HL-60/S4 treated with retinoic acid at 250 ng/mL for 4 days and 3 days (cell line): ENCODE measurements around the gene MVK.
"Not testable (repeated sequence)": the region's sequence is repeated elsewhere in the genome, so short reads cannot be mapped to it uniquely, and the experiment has no call there.

Experiments
- in situ Hi-C: fragments of 300-500 bp; cut with MboI; formaldehyde crosslinking; loops from 2 replicates; pipeline ENCODE4 v1.7.0; 2022; ENCODE audit warnings: low sequenced_read_pairs

MVK gene

GRCh38 chr12:109588461-109589239 lies 15.1 kb downstream of the MVK start:
- in situ Hi-C loops: no loop called here

GRCh38 chr12:109589240-109589590 lies 15.6 kb downstream of the MVK start:
- in situ Hi-C loops: no loop called here

- in situ Hi-C loops: no loop called here
These were observed 16.2 kb downstream of the MVK start for GRCh38 chr12:109589691-109590245.

- in situ Hi-C loops: no loop called here
These were observed 17.0 kb downstream of the MVK start for GRCh38 chr12:109590566-109590965.

GRCh38 chr12:109591041-109591440 lies 17.4 kb downstream of the MVK start:
- in situ Hi-C loops: no loop called here

- in situ Hi-C loops: no loop called here
These were observed 18.8 kb downstream of the MVK start for GRCh38 chr12:109592195-109592904.

- in situ Hi-C loops: no loop called here
These were observed 19.3 kb downstream of the MVK start for GRCh38 chr12:109592905-109593272.

- in situ Hi-C loops: no loop called here
These were observed 21.1 kb downstream of the MVK start for GRCh38 chr12:109594556-109595317.

- in situ Hi-C loops: no loop called here
These were observed 21.8 kb downstream of the MVK start for GRCh38 chr12:109595321-109595902.

- in situ Hi-C loops: no loop called here
These were observed 23.0 kb downstream of the MVK start for GRCh38 chr12:109596418-109597244.

- in situ Hi-C loops: no loop called here
These were observed 23.8 kb downstream of the MVK start for GRCh38 chr12:109597414-109597794.

GRCh38 chr12:109597795-109598427 lies 24.3 kb downstream of the MVK start:
- in situ Hi-C loops: no loop called here

GRCh38 chr12:109598428-109598854 lies 24.8 kb downstream of the MVK start:
- in situ Hi-C loops: no loop called here

GRCh38 chr12:109599087-109599486 lies 25.5 kb downstream of the MVK start:
- in situ Hi-C loops: no loop called here

- in situ Hi-C loops: no loop called here
These were observed 26.9 kb downstream of the MVK start for GRCh38 chr12:109600481-109600880.

GRCh38 chr12:109600995-109601394 lies 27.4 kb downstream of the MVK start:
- in situ Hi-C loops: no loop called here

- in situ Hi-C loops: no loop called here
These were observed 28.0 kb downstream of the MVK start for GRCh38 chr12:109601557-109601956.

- in situ Hi-C loops: not testable (repeated sequence)
These were observed 28.5 kb downstream of the MVK start for GRCh38 chr12:109602132-109602531.

- in situ Hi-C loops: no loop called here
These were observed 30.6 kb downstream of the MVK start for GRCh38 chr12:109604132-109604585.

- in situ Hi-C loops: no loop called here
These were observed 31.4 kb downstream of the MVK start for GRCh38 chr12:109605016-109605415.
